HG03571 (cell line): ENCODE data around the gene YWHAB.
"Not testable (repeated sequence)": the region's sequence is repeated elsewhere in the genome, so short reads cannot be mapped to it uniquely, and the experiment has no call there.

Source experiments
- ATAC-seq: cut with Tn5 transposase; IDR thresholded peaks from one replicate; pipeline ENCODE4 v1.9.1; 2021; ENCODE audit not compliant: unreplicated experiment

YWHAB gene

GRCh38 chr20:44885392-44886265 is at the start of gene YWHAB:
Gene YWHAB (plus strand): TSS chr20:44885705. CDS start chr20:44901534, 15,829 bp downstream.
- peak; percentile 93 for ATAC-seq

- no peak for ATAC-seq
These were observed 48.8 kb upstream of the YWHAB start for GRCh38 chr20:44836601-44837120.

- no peak for ATAC-seq
These were observed 47.6 kb upstream of the YWHAB start for GRCh38 chr20:44837946-44838345.

- ATAC-seq: no peak
These were observed 47.0 kb upstream of the YWHAB start for GRCh38 chr20:44838521-44838920.

GRCh38 chr20:44839481-44839880 is 46.0 kb upstream of the YWHAB start:
- ATAC-seq: no peak

GRCh38 chr20:44840826-44841225 is 44.7 kb upstream of the YWHAB start:
- ATAC-seq: no peak

- ATAC-seq: no peak
These were observed 43.5 kb upstream of the YWHAB start for GRCh38 chr20:44841955-44842354.

GRCh38 chr20:44843876-44844275 is 41.6 kb upstream of the YWHAB start:
- no peak for ATAC-seq

- no peak for ATAC-seq
These were observed 37.1 kb upstream of the YWHAB start for GRCh38 chr20:44848254-44849015.

- ATAC-seq: no peak
These were observed 35.8 kb upstream of the YWHAB start for GRCh38 chr20:44849703-44850102.

GRCh38 chr20:44850272-44850671 is 35.2 kb upstream of the YWHAB start:
- ATAC-seq: no peak

GRCh38 chr20:44850837-44851236 is 34.7 kb upstream of the YWHAB start:
- no peak for ATAC-seq

- ATAC-seq: no peak
These were observed 34.0 kb upstream of the YWHAB start for GRCh38 chr20:44851545-44851944.

- ATAC-seq: no peak
These were observed 29.1 kb upstream of the YWHAB start for GRCh38 chr20:44856442-44856841.

GRCh38 chr20:44856856-44857448 is 28.6 kb upstream of the YWHAB start:
- no peak for ATAC-seq

GRCh38 chr20:44858606-44859360 is 26.7 kb upstream of the YWHAB start:
- ATAC-seq: no peak

- no peak for ATAC-seq
These were observed 23.9 kb upstream of the YWHAB start for GRCh38 chr20:44861531-44862006.

GRCh38 chr20:44862286-44862685 is 23.2 kb upstream of the YWHAB start:
- ATAC-seq: no peak

- ATAC-seq: not testable (repeated sequence)
These were observed 22.0 kb upstream of the YWHAB start for GRCh38 chr20:44863365-44864084.

- ATAC-seq: not testable (repeated sequence)
These were observed 21.0 kb upstream of the YWHAB start for GRCh38 chr20:44864493-44864892.
